Glutamatergic neuron (in vitro differentiated cells): ENCODE results near the gene CLDN12. TPM values are rescaled to one million over a fixed set of nuclear protein-coding genes. Genes with fewer than 3 reads are reported as not detected.

Experiments used
- DNase-seq: peaks from one replicate; pipeline ENCODE4 v3.0.0; 2022
- H3K27ac Mint-ChIP-seq: one replicate; pipeline ENCODE4 v1.8.0; 2020; ENCODE audit warnings: mild to moderate bottlenecking, mixed read lengths, inconsistent platforms; ENCODE audit not compliant: unreplicated experiment
- H3K27me3 Mint-ChIP-seq: one replicate; pipeline ENCODE4 v1.8.0; 2020; ENCODE audit warnings: mild to moderate bottlenecking, moderate library complexity, mixed read lengths, inconsistent platforms; ENCODE audit not compliant: unreplicated experiment
- H3K36me3 Mint-ChIP-seq: one replicate; pipeline ENCODE4 v1.8.0; 2020; ENCODE audit warnings: mild to moderate bottlenecking, mixed read lengths, inconsistent platforms; ENCODE audit not compliant: unreplicated experiment
- H3K4me1 Mint-ChIP-seq: one replicate; pipeline ENCODE4 v1.8.0; 2020; ENCODE audit warnings: mild to moderate bottlenecking, low read depth, mixed read lengths, inconsistent platforms; ENCODE audit not compliant: unreplicated experiment
- H3K4me3 Mint-ChIP-seq: one replicate; pipeline ENCODE4 v1.8.0; 2020; ENCODE audit warnings: mild to moderate bottlenecking, mixed read lengths, inconsistent platforms; ENCODE audit not compliant: unreplicated experiment
- H3K9me3 Mint-ChIP-seq: one replicate; pipeline ENCODE4 v1.8.0; 2020; ENCODE audit warnings: mild to moderate bottlenecking, moderate library complexity, mixed read lengths, inconsistent platforms; ENCODE audit not compliant: unreplicated experiment
- CTCF ChIP-seq: fragments of 200-600 bp; sonication (generic); IDR thresholded peaks from one replicate; pipeline ENCODE4 v1.5.0; 2021; ENCODE audit not compliant: partially characterized antibody, unreplicated experiment
- long read RNA-seq: library from polyadenylated mRNA; unstranded; transcript quantifications from one replicate; pipeline ENCODE4 v2.0.0, GENCODE V29; 2020; ENCODE audit not compliant: unreplicated experiment
- total RNA-seq: library from RNA; stranded (reverse); fragmentation: NEBNext Ultra II Directional; extraction: Animal tissue kit (Norgen Biotek cat#: 25700); gene quantifications from one replicate; pipeline ENCODE4 v1.2.1, GENCODE V29; 2021; ENCODE audit not compliant: unreplicated experiment

CLDN12 gene
- 53.9 TPM for total RNA-seq
- long read RNA-seq, transcript CLDN12-201 (3 exons, 3,565 nt), result major isoform, 8 of 11 reads
- long read RNA-seq, partial matches to known transcripts, result 0 of 11 reads
- long read RNA-seq, other reads (novel, unspliced or antisense), result 0 of 11 reads

DNA sequence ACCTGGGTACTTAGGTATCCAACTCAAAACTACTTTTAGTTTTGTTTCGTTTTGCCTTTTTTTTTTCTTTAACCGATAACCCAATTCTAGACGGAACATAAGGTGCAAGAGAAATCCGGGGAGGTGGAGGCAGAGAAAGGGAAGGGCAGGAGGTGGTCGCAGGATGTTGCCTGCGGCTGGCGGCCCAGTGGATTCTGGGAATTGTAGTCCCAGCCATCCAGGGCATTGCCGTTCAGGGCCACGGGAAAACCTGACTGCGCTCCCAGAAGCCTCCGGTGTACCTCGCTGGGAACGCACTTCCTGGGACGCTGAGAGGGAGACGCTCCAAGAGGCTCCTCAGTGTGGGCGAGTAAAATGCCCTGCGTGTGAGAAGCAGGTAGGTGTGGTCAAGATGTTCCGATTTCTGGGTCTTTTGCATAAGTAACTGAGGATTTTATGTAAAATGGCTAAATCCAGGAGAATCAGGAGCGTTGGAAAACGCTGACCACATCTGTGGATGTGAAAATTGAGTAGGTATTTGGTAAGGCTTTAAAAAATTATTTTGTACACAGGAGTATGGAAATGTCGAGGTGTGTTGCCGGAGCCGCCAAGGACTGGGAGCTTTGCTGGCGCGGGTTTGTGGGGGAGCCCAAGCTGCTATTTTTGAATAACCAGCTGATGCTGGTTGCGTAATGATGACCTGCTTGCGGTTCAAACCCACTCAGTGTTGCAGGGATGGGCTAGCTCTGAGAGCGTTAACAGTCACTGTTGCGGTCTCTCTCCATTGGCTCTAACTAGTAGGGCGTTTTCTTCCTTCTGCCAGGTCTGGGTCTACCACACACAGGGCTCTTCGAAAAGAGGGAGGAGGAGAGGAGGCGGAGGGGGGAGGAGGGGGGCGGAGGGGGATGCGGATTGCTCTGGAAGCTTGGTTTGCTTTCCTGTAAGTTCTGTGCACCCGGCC is at the start of gene CLDN12:
Gene CLDN12, plus strand, starts transcription at position 288 of the 940 bp plus-strand sequence. CDS start 9,216 bp downstream, outside the sequence.
- peaks cover 2% of the 10 kb centered on the region for H3K27me3 Mint-ChIP-seq
- H3K4me3 Mint-ChIP-seq, result peak within 1 kb of the TSS; percentile 99
- no peaks in the 10 kb centered on the region for H3K4me1 Mint-ChIP-seq
- peak; percentile 89 for DNase-seq
- no peaks in the 10 kb centered on the region for H3K36me3 Mint-ChIP-seq
- peak within 1 kb of the TSS; percentile 97 for H3K27ac Mint-ChIP-seq
- peaks cover 3% of the 10 kb centered on the region for H3K9me3 Mint-ChIP-seq
- TF ChIP-seq CTCF, result no peak

DNA sequence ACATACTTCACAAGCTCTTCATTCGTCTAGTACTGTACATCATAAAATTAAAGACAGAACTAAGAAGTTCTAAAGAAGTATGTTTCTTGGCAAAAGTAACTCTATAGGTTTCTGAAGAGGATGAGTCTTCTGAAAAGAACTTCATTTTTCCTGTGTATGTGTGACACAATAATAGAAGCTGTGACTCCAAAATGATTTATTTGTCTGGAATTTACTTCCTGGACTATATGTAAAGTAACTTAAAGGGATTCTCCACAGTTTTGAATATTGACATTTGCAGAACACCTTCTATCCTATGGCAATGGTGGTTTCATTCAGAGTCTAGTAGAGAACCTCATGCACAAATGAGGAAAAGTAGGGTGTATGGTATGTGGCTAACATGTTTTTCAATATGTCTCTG is 19.8 kb upstream of the CLDN12 start:
- TF ChIP-seq CTCF, result no peak

GRCh38 chr7:90383861-90384260 is 19.4 kb upstream of the CLDN12 start:
- Mint-ChIP-seq H3K27me3 (no peaks in the 10 kb centered on the region), H3K4me1 (no peaks in the 10 kb centered on the region), H3K36me3 (peaks cover 6% of the 10 kb centered on the region), H3K27ac (no peak overlapping the region), H3K4me3 (no peak overlapping the region), H3K9me3 (peaks cover 2% of the 10 kb centered on the region)
- no peak for TF ChIP-seq CTCF
- no peak for DNase-seq

More for the DNA sequence above, 19.8 kb upstream of the CLDN12 start:
- H3K4me1 Mint-ChIP-seq, result no peaks in the 10 kb centered on the region
- peaks cover 2% of the 10 kb centered on the region for H3K9me3 Mint-ChIP-seq
- peaks cover 6% of the 10 kb centered on the region for H3K36me3 Mint-ChIP-seq
- no peaks in the 10 kb centered on the region for H3K27me3 Mint-ChIP-seq
- no peak for DNase-seq
- H3K4me3 Mint-ChIP-seq, result no peak overlapping the region
- H3K27ac Mint-ChIP-seq, result no peak overlapping the region

DNA sequence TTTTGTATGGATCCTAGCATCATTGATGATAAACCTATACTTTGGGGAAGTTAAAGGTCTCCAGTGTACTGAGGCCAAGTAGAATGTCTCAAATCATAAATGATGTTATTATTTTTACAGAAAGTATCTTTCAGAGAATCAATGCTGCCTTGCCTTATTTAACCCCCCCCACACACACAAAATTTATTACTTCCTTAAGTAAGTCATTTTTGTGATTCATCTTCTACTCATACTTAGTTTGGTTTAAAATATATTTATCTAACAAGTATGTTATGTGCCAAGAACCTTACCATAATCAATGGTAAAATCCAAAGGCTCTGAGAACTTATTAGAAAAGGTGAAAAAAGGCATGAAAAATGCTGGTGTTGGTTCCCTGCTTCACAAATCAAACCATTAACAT is 18.8 kb upstream of the CLDN12 start:
- H3K36me3 Mint-ChIP-seq, result peaks cover 1% of the 10 kb centered on the region
- H3K4me1 Mint-ChIP-seq, result no peaks in the 10 kb centered on the region

More for the DNA sequence above, 18.8 kb upstream of the CLDN12 start:
- no peak overlapping the region for H3K4me3 Mint-ChIP-seq
- H3K27ac Mint-ChIP-seq, result no peak overlapping the region
- peaks cover under 1% of the 10 kb centered on the region for H3K9me3 Mint-ChIP-seq
- DNase-seq, result no peak
- no peaks in the 10 kb centered on the region for H3K27me3 Mint-ChIP-seq
- TF ChIP-seq CTCF, result no peak
